Fibroblast of villous mesenchyme (primary cell): ENCODE results near the gene MED13L. TPM values are rescaled to one million over a fixed set of nuclear protein-coding genes. Genes with fewer than 3 reads are reported as not detected.

Experiments
- DNase-seq: peaks from one replicate; pipeline ENCODE4 v3.0.0-alpha.2; 2010; ENCODE audit warnings: low read depth
- H3K4me3 ChIP-seq: 2 replicates; pipeline ENCODE4 v1.5.1; 2011; ENCODE audit warnings: low read depth, mild to moderate bottlenecking, low read length
- CTCF ChIP-seq: IDR thresholded peaks from 2 replicates; pipeline ENCODE4 v1.5.1; 2012; ENCODE audit warnings: low read depth, mild to moderate bottlenecking, low read length; ENCODE audit not compliant: insufficient read depth
- total RNA-seq: library from RNA; depleted of rRNA; stranded (reverse); fragments of >200 nt; gene quantifications from 2 replicates; pipeline ENCODE4 v1.2.3, GENCODE V29; 2012

The MED13L gene
- total RNA-seq, 1 donor, result 189 TPM

GRCh38 chr12:116303929-116304328 is 26.4 kb upstream of the MED13L start:
- peak; percentile 65 for DNase-seq
- no peak overlapping the region for H3K4me3 ChIP-seq
- TF ChIP-seq CTCF, result no peak

DNA sequence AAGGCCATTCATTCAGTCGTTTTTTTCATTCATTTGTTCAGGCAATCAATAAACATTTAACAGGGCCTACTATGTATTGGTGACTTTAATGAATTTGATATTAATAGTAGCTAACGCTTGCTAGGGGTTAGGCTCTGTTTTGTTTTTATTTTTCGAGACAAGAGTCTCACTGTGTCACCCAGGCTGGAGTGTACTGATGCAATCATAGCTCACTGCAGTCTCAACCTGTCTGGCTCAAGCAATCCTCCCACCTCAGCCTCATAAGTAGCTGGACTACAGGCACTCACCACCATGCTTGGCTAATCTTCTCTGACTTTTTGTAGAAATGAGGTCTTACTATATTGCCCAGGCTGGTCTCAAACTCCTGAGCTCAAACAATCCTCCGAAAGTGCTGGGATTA is 25.6 kb upstream of the MED13L start:
- no peak for TF ChIP-seq CTCF
- no peak overlapping the region for H3K4me3 ChIP-seq
- no peak for DNase-seq

GRCh38 chr12:116302166-116303058 is 24.9 kb upstream of the MED13L start:
- no peak for DNase-seq
- no peak for TF ChIP-seq CTCF
- H3K4me3 ChIP-seq, result no peak overlapping the region

- no peak for DNase-seq
- H3K4me3 ChIP-seq, result no peak overlapping the region
- TF ChIP-seq CTCF, result no peak
These were observed 24.1 kb upstream of the MED13L start for GRCh38 chr12:116301621-116302020.

- H3K4me3 ChIP-seq, result no peak overlapping the region
- TF ChIP-seq CTCF, result no peak
- no peak for DNase-seq
These were observed 22.3 kb upstream of the MED13L start for GRCh38 chr12:116299665-116300328.

- no peak for DNase-seq
- no peak for TF ChIP-seq CTCF
- H3K4me3 ChIP-seq, result no peak overlapping the region
These were observed 21.6 kb upstream of the MED13L start for GRCh38 chr12:116299064-116299463.
